Tibial nerve (tissue), 4 donors: ENCODE data around the gene MAVS. TPM values are rescaled to one million over a fixed set of nuclear protein-coding genes. Genes with fewer than 3 reads are reported as not detected.
A peak's percentile ranks its signal among the peaks of the same experiment; 100 is the strongest.

Experiments
- DNase-seq, 2 donors: peaks; one replicate each; pipeline ENCODE4 v3.0.0-alpha.2; 2019; ENCODE audit warnings: low spot score in 2 of 2
- H3K27ac ChIP-seq, 4 donors: fragments of 200-600 bp; sonication (generic) in 3 of 4; one replicate each; pipeline ENCODE4 v1.5.1; 2017 to 2019; ENCODE audit warnings: mild to moderate bottlenecking in 1 of 4
- H3K27me3 ChIP-seq, 2 donors: fragments of 200-600 bp; sonication (generic) in 1 of 2; one replicate each; pipeline versions ENCODE4 v1.5.1 to v1.6.0; 2017 to 2019
- H3K36me3 ChIP-seq, 3 donors: fragments of 200-600 bp; sonication (generic); one replicate each; pipeline ENCODE4 v1.5.1; 2018 to 2019
- H3K4me1 ChIP-seq, 4 donors: fragments of 200-600 bp; sonication (generic) in 3 of 4; one replicate each; pipeline ENCODE4 v1.5.1; 2017 to 2019
- H3K4me3 ChIP-seq, 4 donors: fragments of 200-600 bp; sonication (generic) in 3 of 4; one replicate each; pipeline ENCODE4 v1.5.1; 2017 to 2019; ENCODE audit warnings: mild to moderate bottlenecking in 1 of 4, moderate library complexity in 1 of 4
- H3K9me3 ChIP-seq, 4 donors: fragments of 200-600 bp; sonication (generic) in 3 of 4; one replicate each; pipeline ENCODE4 v1.5.1; 2017 to 2019
- EP300 ChIP-seq, 2 donors: sonication (generic); formaldehyde crosslinking; IDR thresholded peaks; one replicate each; pipeline ENCODE4 v1.6.1; 2017; ENCODE audit warnings: antibody characterized with exemption in 2 of 2, mild to moderate bottlenecking in 1 of 2
- POLR2A ChIP-seq, 2 donors: fragments of 450-650 bp; IDR thresholded peaks; one replicate each; pipeline ENCODE4 v1.6.1; 2017; ENCODE audit warnings: antibody characterized with exemption in 2 of 2, mild to moderate bottlenecking in 2 of 2, moderate library complexity in 2 of 2
- WGBS, 2 donors: methylation state at CpG; one replicate each; pipeline ENCODE4 v1.1.5; 2018; 5-methylcytosine and 5-hydroxymethylcytosine counted together
- total RNA-seq, 4 donors: library from RNA; depleted of rRNA; stranded (reverse); fragments of >200 nt; gene quantifications; one replicate each; pipeline ENCODE4 v1.1.0, GENCODE V29; 2016
- TF ChIP-seq, protein P1 (sequence below), 5 experiments: fragments of 200-600 bp in 3 of 5; fragments of 450-650 bp in 2 of 5; sonication (generic) in 3 of 5; IDR thresholded peaks; one replicate each; pipeline ENCODE4 v1.5.1; 2016 to 2019; ENCODE audit warnings: antibody characterized with exemption in 5 of 5, mild to moderate bottlenecking in 3 of 5, moderate library complexity in 2 of 5

MAVS gene
- total RNA-seq, 4 donors from 2014 or later = 34.5 to 49.8 (median 39.3) TPM

DNA sequence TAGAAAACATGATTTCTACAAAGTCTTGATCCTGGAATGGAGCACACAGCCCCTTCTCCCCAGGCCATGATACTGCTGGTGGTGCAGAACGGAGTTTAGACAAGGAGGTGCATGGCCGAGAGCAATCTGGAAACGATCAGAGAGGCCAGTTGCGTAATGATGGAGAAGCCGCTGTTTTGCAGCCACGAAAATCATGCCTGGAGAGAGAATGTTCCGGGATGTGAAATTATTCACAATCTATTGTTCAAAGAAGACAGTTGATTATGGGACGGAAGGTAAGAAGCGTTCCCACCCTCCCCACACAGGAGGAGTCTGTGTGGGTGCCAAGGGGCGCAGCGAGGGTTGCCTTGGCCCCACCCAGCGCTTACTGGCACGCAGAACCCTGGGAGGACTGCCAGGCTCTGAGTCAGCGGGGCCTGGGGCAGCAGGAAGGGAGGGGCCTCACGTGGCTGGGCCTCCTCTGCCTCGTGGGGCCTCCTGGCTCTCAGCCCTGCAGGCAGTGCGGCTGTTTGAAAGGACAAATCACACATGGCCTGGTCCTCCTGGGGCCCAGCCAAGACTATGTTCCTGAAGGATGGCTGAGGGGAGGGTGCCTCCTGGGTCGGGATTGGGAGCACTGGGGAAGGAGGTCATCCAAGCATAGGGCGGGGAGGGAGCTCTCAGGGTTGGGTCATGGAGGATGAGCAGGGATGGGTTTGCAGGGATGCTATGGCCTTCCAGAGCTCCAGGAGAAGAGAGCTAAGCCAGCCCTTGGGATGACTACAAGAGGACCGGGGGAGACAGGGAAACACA, 35.0 kb upstream of the MAVS start:
- H3K4me1 ChIP-seq = peaks cover 8 to 60% (median 38%) of the 10 kb centered on the region in 4 donors
- no peaks in the 10 kb centered on the region for H3K36me3 ChIP-seq
- no peaks in the 10 kb centered on the region for H3K9me3 ChIP-seq
- H3K4me3 ChIP-seq = peak overlapping the region; percentile 23 to 52 (median 30)
- TF ChIP-seq POLR2A (IDR thresholded peaks at IDR 0.05) = peak; percentile 69 to 76
- TF ChIP-seq EP300 (IDR thresholded peaks at IDR 0.05) = peak; percentile 99 to 100
- TF ChIP-seq, protein P1, sequence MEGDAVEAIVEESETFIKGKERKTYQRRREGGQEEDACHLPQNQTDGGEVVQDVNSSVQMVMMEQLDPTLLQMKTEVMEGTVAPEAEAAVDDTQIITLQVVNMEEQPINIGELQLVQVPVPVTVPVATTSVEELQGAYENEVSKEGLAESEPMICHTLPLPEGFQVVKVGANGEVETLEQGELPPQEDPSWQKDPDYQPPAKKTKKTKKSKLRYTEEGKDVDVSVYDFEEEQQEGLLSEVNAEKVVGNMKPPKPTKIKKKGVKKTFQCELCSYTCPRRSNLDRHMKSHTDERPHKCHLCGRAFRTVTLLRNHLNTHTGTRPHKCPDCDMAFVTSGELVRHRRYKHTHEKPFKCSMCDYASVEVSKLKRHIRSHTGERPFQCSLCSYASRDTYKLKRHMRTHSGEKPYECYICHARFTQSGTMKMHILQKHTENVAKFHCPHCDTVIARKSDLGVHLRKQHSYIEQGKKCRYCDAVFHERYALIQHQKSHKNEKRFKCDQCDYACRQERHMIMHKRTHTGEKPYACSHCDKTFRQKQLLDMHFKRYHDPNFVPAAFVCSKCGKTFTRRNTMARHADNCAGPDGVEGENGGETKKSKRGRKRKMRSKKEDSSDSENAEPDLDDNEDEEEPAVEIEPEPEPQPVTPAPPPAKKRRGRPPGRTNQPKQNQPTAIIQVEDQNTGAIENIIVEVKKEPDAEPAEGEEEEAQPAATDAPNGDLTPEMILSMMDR (IDR thresholded peaks at IDR 0.05) = peak in 2 of 5 experiments; percentile 20 to 47
- H3K27me3 ChIP-seq = no peaks in the 10 kb centered on the region
- DNase-seq = peak; percentile 99
- peak overlapping the region; percentile 81 to 96 (median 93) for H3K27ac ChIP-seq
- WGBS, 2 donors = 3 to 6% methylated on average over 17 to 20 of the region's 20 CpGs

DNA sequence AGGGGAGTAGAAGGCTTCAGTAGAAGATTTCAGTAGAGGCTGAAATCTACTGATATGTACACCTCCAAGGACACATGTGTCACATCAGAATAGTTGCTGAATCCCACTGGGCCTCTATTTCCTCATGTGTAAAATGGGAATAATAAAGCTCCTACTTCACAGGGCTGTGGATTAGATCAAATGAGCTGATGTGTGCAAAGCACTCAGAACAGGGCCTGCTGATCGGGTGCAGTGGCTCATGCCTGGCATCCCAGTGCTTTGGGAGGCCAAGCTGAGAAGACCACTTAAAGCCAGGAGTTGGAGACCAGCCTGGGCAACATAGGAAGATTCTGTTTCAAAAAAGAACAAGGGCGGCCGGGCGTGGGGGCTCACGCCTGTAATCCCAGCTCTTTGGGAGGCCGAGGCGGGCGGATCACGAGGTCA, 34.4 kb upstream of the MAVS start:
- no peak for TF ChIP-seq POLR2A (IDR thresholded peaks at IDR 0.05)
- TF ChIP-seq, protein P1 (IDR thresholded peaks at IDR 0.05) = no peak
- TF ChIP-seq EP300 (IDR thresholded peaks at IDR 0.05) = no peak
- 85 to 91% methylated on average over 9 of the region's 9 CpGs for WGBS, 2 donors
- no peaks in the 10 kb centered on the region for H3K36me3 ChIP-seq
- DNase-seq = no peak
- no peak overlapping the region for H3K4me3 ChIP-seq
- H3K9me3 ChIP-seq = no peaks in the 10 kb centered on the region
- peak overlapping the region; percentile 81 to 96 (median 93) for H3K27ac ChIP-seq
- H3K4me1 ChIP-seq = peaks cover 4 to 54% (median 32%) of the 10 kb centered on the region in 4 donors
- H3K27me3 ChIP-seq = no peaks in the 10 kb centered on the region

- WGBS, 2 donors = 61 to 63% methylated on average over 8 of the region's 8 CpGs
- H3K9me3 ChIP-seq = no peaks in the 10 kb centered on the region
- TF ChIP-seq POLR2A (IDR thresholded peaks at IDR 0.05) (no peak), EP300 (IDR thresholded peaks at IDR 0.05) (no peak)
- TF ChIP-seq, protein P1 (IDR thresholded peaks at IDR 0.05) = no peak
- no peak overlapping the region for H3K4me3 ChIP-seq
- H3K36me3 ChIP-seq = no peaks in the 10 kb centered on the region
- peak overlapping the region; percentile 62 to 96 (median 86) for H3K27ac ChIP-seq
- H3K4me1 ChIP-seq = peaks cover 3 to 47% (median 23%) of the 10 kb centered on the region in 4 donors
- no peak for DNase-seq
- H3K27me3 ChIP-seq = no peaks in the 10 kb centered on the region
These were observed 33.4 kb upstream of the MAVS start for GRCh38 chr20:3812975-3813847.

DNA sequence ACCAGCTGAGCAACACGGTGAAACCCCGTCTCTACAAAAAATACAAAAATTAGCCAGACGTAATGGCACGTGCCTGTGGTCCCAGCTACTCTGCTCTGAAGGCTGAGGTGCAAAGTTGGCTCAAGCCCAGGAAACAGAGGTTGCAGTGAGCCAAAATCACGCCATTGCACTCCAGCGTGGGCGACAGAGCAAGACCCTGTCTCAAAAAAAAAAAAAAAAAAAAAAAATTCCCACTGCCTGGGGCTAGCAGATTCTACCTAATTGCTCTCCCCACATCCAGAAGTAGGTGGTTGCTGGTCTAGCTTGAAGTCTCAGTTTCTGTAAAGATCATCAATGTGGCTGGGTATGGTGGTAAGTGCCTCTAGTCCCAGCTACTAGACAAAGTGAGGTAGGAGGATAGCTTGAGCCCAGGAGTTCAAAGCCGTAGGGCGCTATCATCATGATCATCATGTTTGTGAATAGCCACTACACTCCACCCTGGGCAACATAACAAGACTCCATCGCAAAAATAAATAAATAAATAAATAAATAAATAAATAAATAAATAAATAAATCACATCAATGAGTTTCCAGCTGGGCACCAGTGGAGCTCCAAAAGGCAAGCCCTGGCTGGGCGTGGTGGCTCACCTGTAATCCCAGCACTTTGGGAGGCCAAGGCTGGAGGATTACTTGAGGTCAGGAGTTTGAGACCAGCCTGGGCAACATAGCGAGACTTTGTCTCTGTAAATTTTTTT, 32.6 kb upstream of the MAVS start:
- no peak for DNase-seq
- WGBS, 2 donors = 86 to 94% methylated on average over 12 of the region's 12 CpGs

More for the DNA sequence above, 32.6 kb upstream of the MAVS start:
- no peak overlapping the region for H3K4me3 ChIP-seq
- H3K4me1 ChIP-seq = peaks cover 3 to 47% (median 23%) of the 10 kb centered on the region in 4 donors
- no peaks in the 10 kb centered on the region for H3K36me3 ChIP-seq
- no peaks in the 10 kb centered on the region for H3K9me3 ChIP-seq
- H3K27me3 ChIP-seq = no peaks in the 10 kb centered on the region
- TF ChIP-seq EP300 (IDR thresholded peaks at IDR 0.05) (no peak), POLR2A (IDR thresholded peaks at IDR 0.05) (no peak)
- TF ChIP-seq, protein P1 (IDR thresholded peaks at IDR 0.05) = no peak
- H3K27ac ChIP-seq = peak overlapping the region in 2 of 4 donors; percentile 90 to 96
